Endothelial cell of umbilical vein (primary cell): ENCODE measurements around the gene AGXT. TPM values are rescaled to one million over a fixed set of nuclear protein-coding genes. Genes with fewer than 3 reads are reported as not detected.

ENCODE experiments used
- BruUV-seq: library from RNA; stranded (reverse); fragments of 400-500 nt; replicated peaks from 2 replicates; lab custom pipeline; 2021; lab: Mats Ljungman, UMichigan
- CTCF ChIA-PET: fragments of 300-600, 350-600 bp; sonication (Branson Sonifier 250); formaldehyde crosslinking; loops from one replicate; lab custom pipeline; 2021; ENCODE audit warnings: antibody characterized with exemption, inconsistent platforms; lab: Charles Lee
- POLR2A ChIA-PET: fragments of 300-600, 350-600 bp; sonication (Branson Sonifier 250); formaldehyde crosslinking; loops from one replicate; lab custom pipeline; 2021; ENCODE audit warnings: antibody characterized with exemption, inconsistent platforms; lab: Charles Lee
- DNase-seq: peaks from one replicate; pipeline ENCODE4 v3.0.0-alpha.2; 2011; ENCODE audit warnings: low read depth, low spot score
- FAIRE-seq: peaks from 2 replicates; lab custom pipeline; 2011; peaks lifted over from hg19 to GRCh38; lab: Jason Lieb, UNC
- H2AFZ ChIP-seq: 2 replicates; pipeline ENCODE4 v1.6.0; 2012; ENCODE audit warnings: low read depth, low read length, control low read depth, inconsistent platforms
- H3K27ac ChIP-seq: 2 replicates; pipeline ENCODE4 v1.5.1; 2011; ENCODE audit warnings: low read depth, mild to moderate bottlenecking, control low read depth, low read length, moderate library complexity; ENCODE audit not compliant: insufficient read depth
- H3K27me3 ChIP-seq, 2 experiments: 2 replicates each; pipeline versions ENCODE4 v1.6.0 to v1.6.1; 2011; ENCODE audit warnings: low read length in 2 of 2, mixed read lengths in 1 of 2; ENCODE audit not compliant: control insufficient read depth in 2 of 2, insufficient read depth in 2 of 2
- H3K36me3 ChIP-seq, 2 experiments: 2 replicates in 1 of 2; 3 replicates in 1 of 2; pipeline ENCODE4 v1.5.1; 2011; ENCODE audit warnings: low read length in 2 of 2, mild to moderate bottlenecking in 1 of 2, moderate library complexity in 1 of 2; ENCODE audit not compliant: control insufficient read depth in 2 of 2, insufficient read depth in 2 of 2; ENCODE audit errors: extremely low read depth in 1 of 2
- H3K4me1 ChIP-seq: 3 replicates; pipeline ENCODE4 v1.5.1; 2011; ENCODE audit warnings: mild to moderate bottlenecking, low read length; ENCODE audit not compliant: control insufficient read depth, insufficient read depth; ENCODE audit errors: extremely low read depth
- H3K4me2 ChIP-seq: 2 replicates; pipeline ENCODE4 v1.6.1; 2011; ENCODE audit warnings: low read length, control low read depth, mixed read lengths; ENCODE audit not compliant: insufficient read depth
- H3K4me3 ChIP-seq, 3 experiments: fragments of 200-600 bp in 1 of 3; sonication (generic), shearing (Covaris generic) in 1 of 3; replicated peaks in 1 of 3; 2 replicates each; pipeline ENCODE4 v1.5.1; 2011 to 2016; ENCODE audit warnings: control low read depth in 3 of 3, low read length in 3 of 3, mild to moderate bottlenecking in 2 of 3, inconsistent platforms in 1 of 3, low read depth in 1 of 3, moderate library complexity in 1 of 3; ENCODE audit not compliant: insufficient read depth in 1 of 3
- H3K79me2 ChIP-seq: 2 replicates; pipeline ENCODE4 v1.6.0; 2012; ENCODE audit warnings: low read length, inconsistent platforms; ENCODE audit not compliant: control insufficient read depth, insufficient read depth
- H3K9ac ChIP-seq: replicated peaks from 2 replicates; pipeline ENCODE3; 2011; ENCODE audit warnings: low read length, control low read depth; ENCODE audit not compliant: insufficient read depth; ENCODE audit errors: extremely low read depth
- H3K9me1 ChIP-seq: replicated peaks from 3 replicates; pipeline ENCODE4 v1.6.0; 2011; ENCODE audit warnings: mild to moderate bottlenecking, low read length; ENCODE audit not compliant: control insufficient read depth, insufficient read depth; ENCODE audit errors: extremely low read depth
- H3K9me3 ChIP-seq: replicated peaks from 2 replicates; pipeline ENCODE4 v1.5.1; 2012; ENCODE audit warnings: low read length, inconsistent platforms; ENCODE audit not compliant: control insufficient read depth, insufficient read depth
- H4K20me1 ChIP-seq: replicated peaks from 2 replicates; pipeline ENCODE3; 2011; ENCODE audit warnings: mild to moderate bottlenecking, low read length; ENCODE audit not compliant: control insufficient read depth, insufficient read depth; ENCODE audit errors: extremely low read depth
- EZH2 ChIP-seq: IDR thresholded peaks from 2 replicates; pipeline ENCODE4 v1.6.1; 2012; ENCODE audit warnings: borderline replicate concordance, low read depth, mild to moderate bottlenecking, moderate library complexity, low read length, inconsistent platforms; ENCODE audit not compliant: severe bottlenecking
- FOS ChIP-seq: IDR thresholded peaks from 2 replicates; pipeline ENCODE4 v1.6.1; 2011; ENCODE audit warnings: mild to moderate bottlenecking, low read length, moderate library complexity, borderline replicate concordance; ENCODE audit not compliant: insufficient read depth
- GATA2 ChIP-seq: IDR thresholded peaks from 2 replicates; pipeline ENCODE4 v1.7.0; 2011; ENCODE audit warnings: low read depth, mild to moderate bottlenecking, moderate library complexity, mixed read lengths, low read length; ENCODE audit not compliant: insufficient read length, insufficient read depth
- JUN ChIP-seq: IDR thresholded peaks from 2 replicates; pipeline ENCODE4 v1.6.1; 2011; ENCODE audit warnings: borderline replicate concordance, low read depth; ENCODE audit not compliant: insufficient read length, insufficient read depth
- MYC ChIP-seq: IDR thresholded peaks from one replicate; pipeline ENCODE4 v1.6.1; 2011; ENCODE audit warnings: mild to moderate bottlenecking, low read depth, low read length
- POLR2A ChIP-seq: IDR thresholded peaks from 2 replicates; pipeline ENCODE4 v1.6.1; 2012; ENCODE audit warnings: low read depth, mild to moderate bottlenecking, control low read depth, low read length
- POLR2AphosphoS5 ChIP-seq: IDR thresholded peaks from 2 replicates; pipeline ENCODE4 v1.6.1; 2012; ENCODE audit warnings: low read depth, mild to moderate bottlenecking, control low read depth, low read length, moderate library complexity; ENCODE audit not compliant: insufficient read depth
- dilution Hi-C: fragments of 300-500 bp; cut with MboI; formaldehyde crosslinking; loops from one replicate; pipeline ENCODE4 v1.15.0; 2019; ENCODE audit warnings: low sequenced_read_pairs; ENCODE audit not compliant: extremely low pct_ligation_motif_present
- intact Hi-C: fragments of 100-400 bp; cut with micrococcal nuclease; formaldehyde crosslinking; loops from one replicate; pipeline ENCODE4 v1.10.0; 2022
- polyA plus RNA-seq, 4 experiments: library from polyadenylated mRNA; depleted of rRNA in 3 of 4; stranded (reverse) in 3 of 4; unstranded in 1 of 4; fragments of >200 nt; gene quantifications; 2 replicates each; pipeline versions ENCODE4 v1.2.1 to v1.2.3, GENCODE V29; 2011 to 2012; ENCODE audit warnings: missing spikeins in 1 of 4
- total RNA-seq: library from RNA; stranded (reverse); gene quantifications from 2 replicates; pipeline ENCODE4 v1.2.3, GENCODE V29; 2021
- TF ChIP-seq, protein P1 (sequence below): IDR thresholded peaks from 2 replicates; pipeline ENCODE4 v1.6.1; 2011; ENCODE audit not compliant: insufficient read depth, insufficient read length
- TF ChIP-seq, protein P2 (sequence below), 2 donors: IDR thresholded peaks; 1 replicate in 1 of 2; 2 replicates in 1 of 2; pipeline ENCODE4 v1.5.1; 2011; ENCODE audit warnings: low read length in 2 of 2, mild to moderate bottlenecking in 2 of 2, moderate library complexity in 2 of 2, control low read depth in 1 of 2, inconsistent platforms in 1 of 2, low read depth in 1 of 2; ENCODE audit not compliant: insufficient read depth in 1 of 2; ENCODE audit errors: extremely low read depth in 1 of 2

Gene AGXT
- total and polyA plus RNA-seq, 2 donors (not counting 3 experiments of a cell fraction or from before 2014, with no cell fraction given) = not detected

DNA sequence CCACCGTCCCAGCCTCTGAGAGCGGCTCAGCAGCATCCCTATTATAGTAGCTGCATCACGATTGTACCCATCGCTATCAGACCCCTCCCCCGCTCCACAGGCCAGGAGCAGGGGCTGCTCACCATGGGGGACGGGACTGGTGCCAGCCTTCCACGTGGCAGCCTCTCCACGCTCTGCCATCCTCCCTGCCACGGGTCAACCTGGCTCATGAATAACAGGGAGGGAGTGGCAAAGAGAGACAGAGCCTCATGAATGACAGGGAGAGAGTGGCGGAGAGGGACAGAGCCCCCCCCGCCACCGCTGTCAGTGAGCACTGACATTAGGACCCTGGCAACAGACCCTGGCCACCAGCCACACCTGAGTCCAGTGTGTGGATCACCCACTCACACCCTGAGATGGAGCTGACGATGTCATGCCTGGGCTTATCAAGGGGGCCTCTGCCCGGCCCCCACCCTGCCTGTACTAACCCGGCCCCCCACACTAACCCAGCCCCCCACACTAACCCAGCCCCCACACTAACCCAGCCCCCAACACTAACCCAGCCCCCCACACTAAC, 54.4 kb downstream of the AGXT start:
- H3K79me2 ChIP-seq = no peaks in the 10 kb centered on the region
- CTCF ChIA-PET = interaction anchor here (1.0 kb wide), 1 partner anchor 60 kb away, joined by 3 read pairs; no protein-coding TSS in a partner anchor
- H4K20me1 ChIP-seq = no peaks in the 10 kb centered on the region
- dilution Hi-C loops = no loop called here
- no peaks in the 10 kb centered on the region for H3K27me3 ChIP-seq
- H3K4me2 ChIP-seq = no peak overlapping the region
- BruUV-seq = no TSS peak
- no peak overlapping the region for H3K4me3 ChIP-seq
- H3K9me3 ChIP-seq = no peaks in the 10 kb centered on the region
- no peaks in the 10 kb centered on the region for H3K4me1 ChIP-seq
- intact Hi-C loops = no loop called here
- H3K9me1 ChIP-seq = no peaks in the 10 kb centered on the region
- no peak overlapping the region for H2AFZ ChIP-seq
- DNase-seq (no peak), FAIRE-seq (no peak)
- no peak overlapping the region for H3K27ac ChIP-seq
- no peaks in the 10 kb centered on the region for H3K36me3 ChIP-seq
- no peak overlapping the region for H3K9ac ChIP-seq
- POLR2A ChIA-PET = no interaction called here
- TF ChIP-seq EZH2 (no peak), POLR2AphosphoS5 (no peak), POLR2A (no peak), MYC (no peak), JUN (no peak), FOS (no peak), GATA2 (no peak)
- TF ChIP-seq, protein P1, sequence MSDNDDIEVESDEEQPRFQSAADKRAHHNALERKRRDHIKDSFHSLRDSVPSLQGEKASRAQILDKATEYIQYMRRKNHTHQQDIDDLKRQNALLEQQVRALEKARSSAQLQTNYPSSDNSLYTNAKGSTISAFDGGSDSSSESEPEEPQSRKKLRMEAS = no peak
- TF ChIP-seq, protein P2, sequence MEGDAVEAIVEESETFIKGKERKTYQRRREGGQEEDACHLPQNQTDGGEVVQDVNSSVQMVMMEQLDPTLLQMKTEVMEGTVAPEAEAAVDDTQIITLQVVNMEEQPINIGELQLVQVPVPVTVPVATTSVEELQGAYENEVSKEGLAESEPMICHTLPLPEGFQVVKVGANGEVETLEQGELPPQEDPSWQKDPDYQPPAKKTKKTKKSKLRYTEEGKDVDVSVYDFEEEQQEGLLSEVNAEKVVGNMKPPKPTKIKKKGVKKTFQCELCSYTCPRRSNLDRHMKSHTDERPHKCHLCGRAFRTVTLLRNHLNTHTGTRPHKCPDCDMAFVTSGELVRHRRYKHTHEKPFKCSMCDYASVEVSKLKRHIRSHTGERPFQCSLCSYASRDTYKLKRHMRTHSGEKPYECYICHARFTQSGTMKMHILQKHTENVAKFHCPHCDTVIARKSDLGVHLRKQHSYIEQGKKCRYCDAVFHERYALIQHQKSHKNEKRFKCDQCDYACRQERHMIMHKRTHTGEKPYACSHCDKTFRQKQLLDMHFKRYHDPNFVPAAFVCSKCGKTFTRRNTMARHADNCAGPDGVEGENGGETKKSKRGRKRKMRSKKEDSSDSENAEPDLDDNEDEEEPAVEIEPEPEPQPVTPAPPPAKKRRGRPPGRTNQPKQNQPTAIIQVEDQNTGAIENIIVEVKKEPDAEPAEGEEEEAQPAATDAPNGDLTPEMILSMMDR (IDR thresholded peaks at IDR 0.05; ENCODE audit: extremely low read depth in 1 of 2, insufficient read depth in 1 of 2, low read depth in 1 of 2, low read length in 2 of 2) = no peak
